NT2/D1 (cell line): ENCODE measurements around the gene BCL2.

Source experiments
- DNase-seq: peaks from one replicate; pipeline ENCODE4 v3.0.0-alpha.2; 2011; ENCODE audit warnings: low read depth, low spot score
- H3K27me3 ChIP-seq: 2 replicates; pipeline ENCODE4 v1.6.0; 2011; ENCODE audit warnings: mild to moderate bottlenecking; ENCODE audit not compliant: insufficient read length, insufficient read depth
- H3K36me3 ChIP-seq: 2 replicates; pipeline ENCODE4 v1.6.1; 2011; ENCODE audit warnings: mild to moderate bottlenecking, low read length, mixed read lengths; ENCODE audit not compliant: insufficient read depth, insufficient read length
- H3K4me1 ChIP-seq: 2 replicates; pipeline ENCODE4 v1.5.1; 2011; ENCODE audit not compliant: insufficient read depth, insufficient read length
- H3K4me3 ChIP-seq: 2 replicates; pipeline ENCODE4 v1.5.1; 2011; ENCODE audit warnings: low read depth; ENCODE audit not compliant: insufficient read length
- H3K9ac ChIP-seq: 2 replicates; pipeline ENCODE4 v1.6.0; 2011; ENCODE audit warnings: low read depth; ENCODE audit not compliant: insufficient read length
- H3K9me3 ChIP-seq: 2 replicates; pipeline ENCODE4 v1.5.1; 2011; ENCODE audit warnings: mild to moderate bottlenecking, low read length; ENCODE audit not compliant: insufficient read depth
- SUZ12 ChIP-seq: IDR thresholded peaks from 2 replicates; pipeline ENCODE4 v1.6.1; 2011; ENCODE audit not compliant: insufficient read length, insufficient read depth; ENCODE audit errors: extremely low read depth
- YY1 ChIP-seq: IDR thresholded peaks from 2 replicates; pipeline ENCODE4 v1.6.1; 2011; ENCODE audit not compliant: insufficient read length, insufficient read depth
- ZNF274 ChIP-seq: IDR thresholded peaks from 2 replicates; pipeline ENCODE4 v1.6.1; 2011; ENCODE audit warnings: mild to moderate bottlenecking, low read depth, low read length

Gene BCL2

GRCh38 chr18:63313396-63313917, 6.1 kb downstream of the BCL2 start:
- Histone ChIP-seq H3K9ac (no peak overlapping the region), H3K27me3 (peaks cover 18% of the 10 kb centered on the region), H3K36me3 (no peaks in the 10 kb centered on the region), H3K4me1 (no peaks in the 10 kb centered on the region), H3K9me3 (no peaks in the 10 kb centered on the region), H3K4me3 (no peak overlapping the region)
- no peak for DNase-seq
- no peak for TF ChIP-seq ZNF274
- no peak for TF ChIP-seq YY1
- TF ChIP-seq SUZ12, result no peak

- no peak overlapping the region for H3K4me3 ChIP-seq
- no peaks in the 10 kb centered on the region for H3K4me1 ChIP-seq
- H3K36me3 ChIP-seq, result no peaks in the 10 kb centered on the region
- no peak overlapping the region for H3K9ac ChIP-seq
- DNase-seq, result no peak
- TF ChIP-seq SUZ12, result no peak
- TF ChIP-seq ZNF274, result no peak
- TF ChIP-seq YY1, result no peak
- H3K9me3 ChIP-seq, result no peaks in the 10 kb centered on the region
- peaks cover 12% of the 10 kb centered on the region for H3K27me3 ChIP-seq
Measured at GRCh38 chr18:63312737-63313395, 6.7 kb downstream of the BCL2 start.

- H3K4me1 ChIP-seq, result no peaks in the 10 kb centered on the region
- no peak for DNase-seq
- TF ChIP-seq SUZ12 (no peak), YY1 (no peak), ZNF274 (no peak)
- no peak overlapping the region for H3K4me3 ChIP-seq
- no peaks in the 10 kb centered on the region for H3K36me3 ChIP-seq
- H3K9me3 ChIP-seq, result no peaks in the 10 kb centered on the region
- no peak overlapping the region for H3K9ac ChIP-seq
- peaks cover 3% of the 10 kb centered on the region for H3K27me3 ChIP-seq
Measured at GRCh38 chr18:63312019-63312409, 7.6 kb downstream of the BCL2 start.

GRCh38 chr18:63311118-63312018, 8.2 kb downstream of the BCL2 start:
- no peaks in the 10 kb centered on the region for H3K36me3 ChIP-seq
- no peaks in the 10 kb centered on the region for H3K9me3 ChIP-seq
- no peak overlapping the region for H3K4me3 ChIP-seq
- no peaks in the 10 kb centered on the region for H3K27me3 ChIP-seq
- TF ChIP-seq SUZ12 (no peak), YY1 (no peak), ZNF274 (no peak)
- no peak overlapping the region for H3K9ac ChIP-seq
- no peak for DNase-seq
- no peaks in the 10 kb centered on the region for H3K4me1 ChIP-seq

- no peaks in the 10 kb centered on the region for H3K36me3 ChIP-seq
- no peak for DNase-seq
- TF ChIP-seq YY1, result no peak
- no peak for TF ChIP-seq ZNF274
- no peak for TF ChIP-seq SUZ12
Measured at GRCh38 chr18:63309422-63309821, 10.1 kb downstream of the BCL2 start.

GRCh38 chr18:63307551-63308200, 11.9 kb downstream of the BCL2 start:
- H3K4me3 ChIP-seq, result no peak overlapping the region
- no peaks in the 10 kb centered on the region for H3K4me1 ChIP-seq
- DNase-seq, result no peak
- no peaks in the 10 kb centered on the region for H3K9me3 ChIP-seq
- no peaks in the 10 kb centered on the region for H3K36me3 ChIP-seq
- H3K9ac ChIP-seq, result no peak overlapping the region
- TF ChIP-seq ZNF274, result no peak
- TF ChIP-seq SUZ12, result no peak
- no peak for TF ChIP-seq YY1
- H3K27me3 ChIP-seq, result no peaks in the 10 kb centered on the region

More at GRCh38 chr18:63309422-63309821, 10.1 kb downstream of the BCL2 start:
- Histone ChIP-seq H3K9ac (no peak overlapping the region), H3K4me1 (no peaks in the 10 kb centered on the region), H3K4me3 (no peak overlapping the region), H3K27me3 (no peaks in the 10 kb centered on the region), H3K9me3 (no peaks in the 10 kb centered on the region)
